Osteocyte (in vitro differentiated cells): ENCODE measurements around the gene IFI27. TPM values are rescaled to one million over a fixed set of nuclear protein-coding genes. Genes with fewer than 3 reads are reported as not detected.

Source experiments
- DNase-seq: peaks from one replicate; pipeline ENCODE4 v3.0.0; 2021; ENCODE audit warnings: mixed read lengths; ENCODE audit not compliant: unreplicated experiment; ENCODE audit errors: extremely low spot score
- H3K27ac Mint-ChIP-seq: one replicate; pipeline ENCODE4 v1.8.0; 2021; ENCODE audit warnings: mild to moderate bottlenecking, mixed read lengths; ENCODE audit not compliant: unreplicated experiment
- H3K27me3 Mint-ChIP-seq: one replicate; pipeline ENCODE4 v1.8.0; 2021; ENCODE audit warnings: mixed read lengths; ENCODE audit not compliant: unreplicated experiment
- H3K36me3 Mint-ChIP-seq: one replicate; pipeline ENCODE4 v1.8.0; 2021; ENCODE audit warnings: mixed read lengths; ENCODE audit not compliant: unreplicated experiment
- H3K4me1 Mint-ChIP-seq: one replicate; pipeline ENCODE4 v1.8.0; 2021; ENCODE audit warnings: mixed read lengths; ENCODE audit not compliant: unreplicated experiment
- H3K4me3 Mint-ChIP-seq: one replicate; pipeline ENCODE4 v1.8.0; 2021; ENCODE audit warnings: mild to moderate bottlenecking, moderate library complexity, mixed read lengths; ENCODE audit not compliant: unreplicated experiment
- H3K9me3 Mint-ChIP-seq: one replicate; pipeline ENCODE4 v1.8.0; 2021; ENCODE audit warnings: mixed read lengths; ENCODE audit not compliant: unreplicated experiment
- total RNA-seq: library from RNA; stranded (reverse); gene quantifications from 2 replicates; pipeline ENCODE4 v1.2.1, GENCODE V29; 2021
- TF ChIP-seq, protein P1 (sequence below): fragments of 200-600 bp; sonication (generic); IDR thresholded peaks from 2 replicates; pipeline ENCODE4 v1.5.0; 2021; ENCODE audit warnings: antibody characterized with exemption, mild to moderate bottlenecking, moderate library complexity

Gene IFI27
- total RNA-seq, 1 donor from 2014 or later: 2.6 TPM

GRCh38 chr14:94128216-94128839, 17.8 kb downstream of the IFI27 start:
- TF ChIP-seq, protein P1, sequence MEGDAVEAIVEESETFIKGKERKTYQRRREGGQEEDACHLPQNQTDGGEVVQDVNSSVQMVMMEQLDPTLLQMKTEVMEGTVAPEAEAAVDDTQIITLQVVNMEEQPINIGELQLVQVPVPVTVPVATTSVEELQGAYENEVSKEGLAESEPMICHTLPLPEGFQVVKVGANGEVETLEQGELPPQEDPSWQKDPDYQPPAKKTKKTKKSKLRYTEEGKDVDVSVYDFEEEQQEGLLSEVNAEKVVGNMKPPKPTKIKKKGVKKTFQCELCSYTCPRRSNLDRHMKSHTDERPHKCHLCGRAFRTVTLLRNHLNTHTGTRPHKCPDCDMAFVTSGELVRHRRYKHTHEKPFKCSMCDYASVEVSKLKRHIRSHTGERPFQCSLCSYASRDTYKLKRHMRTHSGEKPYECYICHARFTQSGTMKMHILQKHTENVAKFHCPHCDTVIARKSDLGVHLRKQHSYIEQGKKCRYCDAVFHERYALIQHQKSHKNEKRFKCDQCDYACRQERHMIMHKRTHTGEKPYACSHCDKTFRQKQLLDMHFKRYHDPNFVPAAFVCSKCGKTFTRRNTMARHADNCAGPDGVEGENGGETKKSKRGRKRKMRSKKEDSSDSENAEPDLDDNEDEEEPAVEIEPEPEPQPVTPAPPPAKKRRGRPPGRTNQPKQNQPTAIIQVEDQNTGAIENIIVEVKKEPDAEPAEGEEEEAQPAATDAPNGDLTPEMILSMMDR: no peak
- H3K9me3 Mint-ChIP-seq: no peaks in the 10 kb centered on the region
- no peaks in the 10 kb centered on the region for H3K36me3 Mint-ChIP-seq
- peak; percentile 73 for DNase-seq
- peaks cover 6% of the 10 kb centered on the region for H3K27me3 Mint-ChIP-seq
- peak overlapping the region; percentile 79 for H3K4me3 Mint-ChIP-seq
- peaks cover 17% of the 10 kb centered on the region for H3K4me1 Mint-ChIP-seq
- H3K27ac Mint-ChIP-seq: peak overlapping the region; percentile 5

DNA sequence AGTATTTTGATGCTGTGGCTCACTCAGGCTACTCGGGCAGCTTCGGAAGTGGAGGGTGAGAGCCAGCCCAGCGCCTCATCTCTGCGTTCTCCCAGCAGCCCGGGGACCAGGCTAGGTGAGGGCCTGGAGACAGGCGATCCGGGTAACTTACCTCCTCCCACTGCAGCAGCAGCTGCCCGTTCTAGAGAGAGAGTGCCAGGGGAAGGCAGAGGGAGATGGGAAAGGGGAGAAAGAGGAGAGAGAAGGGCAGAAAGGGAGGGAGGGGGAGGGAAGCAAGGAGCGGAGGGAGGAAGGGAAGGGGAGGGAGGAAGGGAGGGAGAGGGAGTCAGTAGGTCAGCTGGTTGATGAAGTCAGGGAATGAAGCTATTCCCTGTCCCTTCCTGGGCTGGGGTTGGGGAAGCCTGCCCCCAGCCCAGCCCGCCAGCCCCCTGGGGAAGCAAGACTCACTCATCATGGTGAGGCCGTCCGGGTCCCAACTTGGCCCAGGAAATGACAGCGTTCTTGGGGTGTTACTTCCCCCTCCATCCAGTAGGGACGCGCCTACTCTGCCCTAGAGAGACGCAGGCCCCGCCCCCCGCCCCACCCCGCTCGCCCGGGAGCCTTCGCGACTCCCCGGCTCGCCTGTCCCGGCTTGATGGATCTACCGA, 18.7 kb downstream of the IFI27 start, which contains the start of gene IFI27L2:
Gene IFI27L2, minus strand, starts transcription at position 494 of the 647 bp plus-strand sequence. Its CDS starts 40 bp downstream, at position 454.
- Mint-ChIP-seq H3K4me1 (peaks cover 17% of the 10 kb centered on the region), H3K9me3 (no peaks in the 10 kb centered on the region), H3K36me3 (no peaks in the 10 kb centered on the region), H3K4me3 (peak within 1 kb of the TSS; percentile 79), H3K27me3 (peaks cover 15% of the 10 kb centered on the region), H3K27ac (peak within 1 kb of the TSS; percentile 47)
- TF ChIP-seq, protein P1: peak; percentile 42
- DNase-seq: peak; percentile 84

DNA sequence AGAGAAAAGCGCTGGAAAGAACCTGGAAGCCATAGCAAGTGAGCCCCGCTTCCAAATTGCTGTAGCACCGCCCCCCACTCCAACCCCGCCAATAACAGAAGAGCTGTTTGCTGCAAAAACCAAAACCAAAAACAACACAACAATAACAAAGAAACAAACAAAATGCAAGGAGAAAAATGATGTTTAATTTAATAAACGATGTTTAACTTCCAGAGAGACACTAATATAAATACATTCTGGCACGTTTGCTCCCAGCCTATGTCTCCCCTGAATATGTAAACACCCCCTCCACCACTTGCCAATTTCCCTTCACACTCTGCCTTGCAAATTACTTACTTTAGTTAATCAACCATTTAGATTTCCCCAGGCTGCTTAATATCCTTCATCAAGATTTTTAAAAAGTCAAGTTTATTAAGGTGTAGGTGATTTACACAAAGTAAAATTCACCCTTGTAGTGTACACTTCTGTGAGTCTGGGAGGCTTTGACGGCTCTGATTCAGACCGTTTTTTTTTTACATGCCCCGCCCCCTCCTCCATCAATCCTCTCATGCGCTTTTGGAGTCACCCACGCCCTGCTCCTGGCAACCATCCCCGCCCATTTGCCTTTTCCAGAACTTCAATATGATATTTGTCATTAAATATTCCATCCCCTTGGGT, 19.4 kb downstream of the IFI27 start:
- DNase-seq: peak; percentile 44
- Mint-ChIP-seq H3K4me1 (peaks cover 17% of the 10 kb centered on the region), H3K9me3 (no peaks in the 10 kb centered on the region), H3K27ac (peak overlapping the region; percentile 47), H3K36me3 (no peaks in the 10 kb centered on the region), H3K4me3 (peak overlapping the region; percentile 79), H3K27me3 (peaks cover 22% of the 10 kb centered on the region)
- TF ChIP-seq, protein P1: no peak

DNA sequence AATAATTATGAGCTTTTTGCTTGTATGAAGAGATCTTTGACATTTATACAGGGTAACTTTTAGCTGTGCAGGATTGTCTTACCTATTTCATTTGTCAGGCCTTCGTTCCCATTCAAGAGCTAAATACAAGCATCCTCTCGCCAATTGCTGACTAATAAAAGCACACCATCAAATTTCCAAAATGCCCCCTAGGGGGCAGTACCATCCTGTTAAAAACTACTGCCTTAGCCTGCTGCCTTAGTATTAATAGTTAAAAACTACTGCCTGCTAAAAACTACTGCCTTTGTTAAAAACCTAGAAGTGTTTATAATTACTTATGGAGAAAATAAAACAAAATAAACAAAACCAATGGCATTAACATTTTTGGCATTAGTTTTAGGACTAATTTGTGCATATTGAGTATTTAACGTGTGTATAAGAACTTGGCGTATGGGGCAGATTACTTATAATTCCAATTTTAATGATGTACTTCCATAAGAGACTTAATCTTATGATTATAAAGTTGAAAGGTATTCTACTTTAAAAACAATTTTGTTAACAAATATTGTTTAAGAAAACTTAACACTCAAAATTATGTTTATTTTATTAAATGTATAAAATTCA, 21.9 kb downstream of the IFI27 start:
- H3K9me3 Mint-ChIP-seq: no peaks in the 10 kb centered on the region
- H3K36me3 Mint-ChIP-seq: no peaks in the 10 kb centered on the region
- H3K27ac Mint-ChIP-seq: no peak overlapping the region
- H3K4me3 Mint-ChIP-seq: no peak overlapping the region
- TF ChIP-seq, protein P1: peak; percentile 86
- DNase-seq: peak; percentile 84
- H3K4me1 Mint-ChIP-seq: peaks cover 19% of the 10 kb centered on the region
- peaks cover 35% of the 10 kb centered on the region for H3K27me3 Mint-ChIP-seq
